PC-9 (cell line): ENCODE results near the gene MYO19.

ENCODE experiments used
- CTCF ChIP-seq: fragments of 200-600 bp; sonication (generic); conservative IDR thresholded peaks from 2 replicates; pipeline ENCODE4 v1.6.1; 2017; ENCODE audit warnings: mixed run types, antibody characterized with exemption, mild to moderate bottlenecking, moderate library complexity
- EZH2 ChIP-seq: fragments of 200-600 bp; sonication (generic); IDR thresholded peaks from 2 replicates; pipeline ENCODE4 v1.8.0; 2017; ENCODE audit warnings: antibody characterized with exemption, low read depth

- TF ChIP-seq EZH2 (no peak), CTCF (no peak)
Observed at GRCh38 chr17:36505171-36505570, 29.5 kb downstream of the MYO19 start.
